HepG2 (cell line): ENCODE data around the gene DIP2C. TPM values are rescaled to one million over a fixed set of nuclear protein-coding genes. Genes with fewer than 3 reads are reported as not detected.

Experiments
- ATAC-seq: fragments of 200-7000 bp; cut with Tn5 transposase; 3 replicates; pipeline ENCODE4 v1.9.1; 2020; ENCODE audit warnings: mild to moderate bottlenecking, moderate library complexity
- BruUV-seq: library from RNA; stranded (reverse); fragments of 400-500 nt; replicated peaks from 2 replicates; lab custom pipeline; 2021; lab: Mats Ljungman, UMichigan
- CTCF ChIA-PET: fragments of 300-600 bp; formaldehyde crosslinking; extraction: SDS; loops from one replicate; lab custom pipeline; 2021; ENCODE audit warnings: low total read pairs, inconsistent platforms, low intra/inter-chr PET ratio; lab: Yijun Ruan, JAX
- POLR2A ChIA-PET: fragments of 350-600 bp; sonication (Branson Sonifier 250); formaldehyde crosslinking; loops from one replicate; lab custom pipeline; 2020; ENCODE audit warnings: antibody characterized with exemption, inconsistent platforms; lab: Yijun Ruan, JAX
- DNase-seq: peaks from one replicate; pipeline ENCODE4 v3.0.0-alpha.2; 2015; ENCODE audit warnings: low spot score
- FAIRE-seq: peaks from 3 replicates; lab custom pipeline; 2011; peaks lifted over from hg19 to GRCh38; lab: Jason Lieb, UNC
- H2AFZ ChIP-seq: one replicate; pipeline ENCODE4 v1.6.1; 2011; ENCODE audit warnings: low read length, inconsistent platforms
- H3K27ac ChIP-seq: fragments of 300-600 bp; 3 replicates; pipeline ENCODE4 v1.8.0; 2011; ENCODE audit warnings: mixed run types, mild to moderate bottlenecking, mixed read lengths, low read length, inconsistent platforms; ENCODE audit not compliant: insufficient read depth; ENCODE audit errors: extremely low read length
- H3K27me3 ChIP-seq, 2 experiments: fragments of 200-600 bp in 1 of 2; 2 replicates in 1 of 2; 3 replicates in 1 of 2; pipeline versions ENCODE4 v1.6.0 to v1.8.0; 2011; ENCODE audit warnings: low read length in 2 of 2, mild to moderate bottlenecking in 2 of 2, moderate library complexity in 2 of 2, inconsistent platforms in 1 of 2; ENCODE audit not compliant: insufficient read depth in 2 of 2, control insufficient read depth in 1 of 2
- H3K36me3 ChIP-seq, 2 experiments: fragments of 200-600 bp in 1 of 2; replicated peaks in 1 of 2; 2 replicates in 1 of 2; 3 replicates in 1 of 2; pipeline versions ENCODE4 v1.5.1 to v1.8.0; 2011; ENCODE audit warnings: low read length in 2 of 2, inconsistent platforms in 1 of 2; ENCODE audit not compliant: insufficient read depth in 2 of 2, control insufficient read depth in 1 of 2
- H3K4me1 ChIP-seq: 2 replicates; pipeline ENCODE4 v1.5.1; 2012; ENCODE audit warnings: low read length, inconsistent platforms; ENCODE audit not compliant: insufficient read depth
- H3K4me2 ChIP-seq: 2 replicates; pipeline ENCODE4 v1.6.0; 2011; ENCODE audit warnings: low read depth, low read length, inconsistent platforms
- H3K4me3 ChIP-seq, 3 experiments: fragments of 200-600 bp in 1 of 3; sonication (generic), shearing (Covaris generic) in 1 of 3; replicated peaks in 1 of 3; 2 replicates each; pipeline ENCODE4 v1.5.1; 2011 to 2016; ENCODE audit warnings: low read length in 3 of 3, inconsistent platforms in 2 of 3, low read depth in 2 of 3, mild to moderate bottlenecking in 2 of 3, control low read depth in 1 of 3, mixed read lengths in 1 of 3; ENCODE audit not compliant: insufficient read depth in 1 of 3
- H3K79me2 ChIP-seq: one replicate; pipeline ENCODE4 v1.6.1; 2011; ENCODE audit warnings: low read length, inconsistent platforms; ENCODE audit not compliant: insufficient read depth
- H3K9ac ChIP-seq: 2 replicates; pipeline ENCODE4 v1.6.0; 2011; ENCODE audit warnings: mild to moderate bottlenecking, low read depth, low read length, inconsistent platforms; ENCODE audit not compliant: insufficient read depth
- H3K9me3 ChIP-seq: 2 replicates; pipeline ENCODE4 v1.5.1; 2012; ENCODE audit warnings: mild to moderate bottlenecking, low read length
- H4K20me1 ChIP-seq: 2 replicates; pipeline ENCODE4 v1.6.0; 2011; ENCODE audit warnings: inconsistent platforms, mild to moderate bottlenecking, low read length, moderate library complexity; ENCODE audit not compliant: insufficient read depth
- AGO2 ChIP-seq: fragments of 200-400 bp; formaldehyde crosslinking; optimal IDR thresholded peaks from 2 replicates; pipeline ENCODE3; 2017; ENCODE audit warnings: mild to moderate bottlenecking, low read depth, low read length, moderate library complexity
- CBX2 ChIP-seq, 2 experiments: fragments of 200-600 bp in 1 of 2; sonication (generic); formaldehyde crosslinking in 1 of 2; IDR thresholded peaks; 2 replicates each; pipeline versions ENCODE4 v1.7.0 to v1.8.1; 2018 to 2022; ENCODE audit warnings: low read depth in 2 of 2, low read length in 1 of 2, mild to moderate bottlenecking in 1 of 2, missing genetic modification reagents in 1 of 2
- CHD4 ChIP-seq: fragments of 200-600 bp; sonication (generic); IDR thresholded peaks from 2 replicates; pipeline ENCODE4 v1.7.0; 2017; ENCODE audit warnings: mild to moderate bottlenecking, low read length, borderline replicate concordance
- CREM ChIP-seq, 2 experiments: sonication (generic) in 1 of 2; formaldehyde crosslinking in 1 of 2; IDR thresholded peaks; 2 replicates each; pipeline versions ENCODE4 v1.4.0 to v1.6.1; 2016 to 2020; ENCODE audit warnings: antibody characterized with exemption in 1 of 2, mild to moderate bottlenecking in 1 of 2, missing genetic modification reagents in 1 of 2
- DNMT1 ChIP-seq: sonication (generic); formaldehyde crosslinking; IDR thresholded peaks from 2 replicates; pipeline ENCODE4 v1.5.1; 2020; ENCODE audit warnings: mild to moderate bottlenecking, missing genetic modification reagents
- RNF2 ChIP-seq: fragments of 450-650 bp; conservative IDR thresholded peaks from 2 replicates; pipeline ENCODE4 v1.6.1; 2016; ENCODE audit warnings: low read depth
- ZFP41 ChIP-seq: sonication (generic); formaldehyde crosslinking; IDR thresholded peaks from 2 replicates; pipeline ENCODE4 v1.4.0; 2020; ENCODE audit warnings: mild to moderate bottlenecking, missing genetic modification reagents, borderline replicate concordance
- ZNF101 ChIP-seq: sonication (generic); formaldehyde crosslinking; IDR thresholded peaks from 2 replicates; pipeline ENCODE4 v1.4.0; 2020; ENCODE audit warnings: mild to moderate bottlenecking, low read depth, missing genetic modification reagents, borderline replicate concordance
- ZNF460 ChIP-seq: sonication (generic); formaldehyde crosslinking; IDR thresholded peaks from 2 replicates; pipeline ENCODE4 v1.5.1; 2020; ENCODE audit warnings: missing genetic modification reagents, mild to moderate bottlenecking, borderline replicate concordance
- ZNF780A ChIP-seq: sonication (generic); formaldehyde crosslinking; IDR thresholded peaks from 2 replicates; pipeline ENCODE4 v1.8.0; 2022; ENCODE audit warnings: mild to moderate bottlenecking, missing genetic modification reagents, moderate library complexity
- WGBS: methylation state at CpG from one replicate; pipeline ENCODE4 v1.1.6; 2017; ENCODE audit warnings: low lambda C conversion rate; 5-methylcytosine and 5-hydroxymethylcytosine counted together
- in situ Hi-C: cut with HindIII; loops from 2 replicates; pipeline ENCODE4 v1.10.0; 2017; ENCODE audit warnings: low pct_unique_long_range_greater_than_20kb; ENCODE audit not compliant: extremely low pct_ligation_motif_present
- intact Hi-C: fragments of 100-400 bp; cut with micrococcal nuclease; formaldehyde crosslinking; loops from one replicate; pipeline ENCODE4 v1.10.0; 2022; ENCODE audit not compliant: unreplicated experiment
- polyA plus RNA-seq, 8 experiments: library from polyadenylated mRNA; depleted of rRNA in 3 of 8; stranded (reverse) in 7 of 8; unstranded in 1 of 8; fragments of >200 nt; fragmentation: Illumina TruSeq in 4 of 8; extraction: Trizol in 4 of 8; gene quantifications; 2 replicates each; pipeline versions ENCODE4 v1.2.1 to v1.2.3, GENCODE V29; 2011 to 2016; ENCODE audit warnings: low read depth in 4 of 8, missing spikeins in 1 of 8, mixed read lengths in 1 of 8; ENCODE audit not compliant: insufficient read depth in 1 of 8
- total RNA-seq, 5 experiments: library from RNA; depleted of rRNA; stranded (reverse); fragments of >200 nt; fragmentation: Illumina TruSeq; extraction: Trizol; gene quantifications; 2 replicates each; pipeline ENCODE4 v1.2.3, GENCODE V29; 2016; ENCODE audit warnings: low read depth in 1 of 5

Gene DIP2C
- total and polyA plus RNA-seq, 2 of the 13 experiments (the other 11 are each of a cell fraction or from before 2014, with no cell fraction given): 2.2 to 2.7 TPM

- Histone ChIP-seq H3K4me2 (no peak overlapping the region), H4K20me1 (peaks cover 4% of the 10 kb centered on the region; the same call in 1 of the 2 replicates), H3K27me3 (no peaks in the 10 kb centered on the region), H3K9ac (no peak overlapping the region), H3K79me2 (no peaks in the 10 kb centered on the region), H3K27ac (no peak overlapping the region), H3K4me3 (no peak overlapping the region), H3K9me3 (no peaks in the 10 kb centered on the region), H2AFZ (no peak overlapping the region), H3K36me3 (no peaks in the 10 kb centered on the region), H3K4me1 (peaks cover 30% of the 10 kb centered on the region)
- in situ Hi-C loops (no loop called here), intact Hi-C loops (no loop called here)
- no peak for FAIRE-seq
- POLR2A ChIA-PET: no interaction called here
- CTCF ChIA-PET: no interaction called here
- 94% methylated on average over 18 of the region's 19 CpGs for WGBS
- ATAC-seq: no peak
- TF ChIP-seq DNMT1 (CRISPR knock-in tag): no peak
- TF ChIP-seq AGO2: no peak
- no peak for TF ChIP-seq ZFP41 (CRISPR knock-in tag)
- no peak for TF ChIP-seq RNF2
- no peak for TF ChIP-seq ZNF460
- no peak for TF ChIP-seq CHD4
- TF ChIP-seq CREM (IDR thresholded peaks at IDR 0.05): no peak
- TF ChIP-seq CREM (CRISPR knock-in tag; IDR thresholded peaks at IDR 0.05): no peak
- TF ChIP-seq ZNF780A (CRISPR knock-in tag): no peak
- no peak for TF ChIP-seq ZNF101 (CRISPR knock-in tag)
- TF ChIP-seq CBX2 (IDR thresholded peaks at IDR 0.05; ENCODE audit: low read depth, low read length): no peak
- no peak for TF ChIP-seq CBX2 (CRISPR knock-in tag; IDR thresholded peaks at IDR 0.05; ENCODE audit: low read depth)
- DNase-seq: no peak
- BruUV-seq: no TSS peak
Observed at GRCh38 chr10:628386-629045, 61.0 kb downstream of the DIP2C start.
